Tibial artery (tissue), 4 donors: ENCODE results near the gene VTI1B.

Source experiments
- DNase-seq, 2 donors: peaks; one replicate each; pipeline ENCODE4 v3.0.0-alpha.2; 2019
- H3K27ac ChIP-seq, 2 donors: fragments of 200-600 bp; sonication (generic) in 1 of 2; 1 replicate in 1 of 2; 2 replicates in 1 of 2; pipeline ENCODE4 v1.5.1; 2018 to 2019; ENCODE audit warnings: mild to moderate bottlenecking in 1 of 2
- H3K27me3 ChIP-seq, 2 donors: fragments of 200-600 bp; sonication (generic) in 1 of 2; one replicate each; pipeline versions ENCODE4 v1.5.1 to v1.6.0; 2016 to 2019
- H3K36me3 ChIP-seq, 3 donors: fragments of 200-600 bp; sonication (generic) in 2 of 3; one replicate each; pipeline ENCODE4 v1.5.1; 2016 to 2019; ENCODE audit warnings: mild to moderate bottlenecking in 2 of 3
- H3K4me1 ChIP-seq, 4 donors: fragments of 200-600 bp; sonication (generic) in 2 of 4; 1 replicate in 3 of 4; 2 replicates in 1 of 4; pipeline ENCODE4 v1.5.1; 2016 to 2019
- H3K4me3 ChIP-seq, 2 donors: fragments of 200-600 bp; sonication (generic) in 1 of 2; 1 replicate in 1 of 2; 2 replicates in 1 of 2; pipeline ENCODE4 v1.5.1; 2018 to 2019; ENCODE audit warnings: mild to moderate bottlenecking in 2 of 2
- H3K9me3 ChIP-seq, 3 donors: fragments of 200-600 bp; sonication (generic) in 1 of 3; one replicate each; pipeline ENCODE4 v1.5.1; 2016 to 2019
- CTCF ChIP-seq, 2 experiments: fragments of 200-600 bp in 1 of 2; fragments of 450-650 bp in 1 of 2; IDR thresholded peaks; one replicate each; pipeline ENCODE4 v1.5.1; 2017 to 2019; ENCODE audit warnings: antibody characterized with exemption in 2 of 2, mild to moderate bottlenecking in 1 of 2, moderate library complexity in 1 of 2
- intact Hi-C: fragments of 100-400 bp; cut with DNase I; formaldehyde crosslinking; loops from one replicate; pipeline ENCODE4 v1.15.0; 2023; ENCODE audit warnings: low total_unique reads

The VTI1B gene

GRCh38 chr14:67653651-67654280 lies 20.7 kb downstream of the VTI1B start:
- intact Hi-C loops, result no loop called here
- H3K4me3 ChIP-seq, result no peak overlapping the region
- DNase-seq, result no peak
- no peak for TF ChIP-seq CTCF (IDR thresholded peaks at IDR 0.05)
- peaks cover 80 to 100% (median 90%) of the 10 kb centered on the region in 3 donors for H3K36me3 ChIP-seq
- no peaks in the 10 kb centered on the region for H3K4me1 ChIP-seq
- H3K27me3 ChIP-seq, result no peaks in the 10 kb centered on the region
- H3K9me3 ChIP-seq, result no peaks in the 10 kb centered on the region
- H3K27ac ChIP-seq, result no peak overlapping the region

GRCh38 chr14:67652189-67652588 lies 22.2 kb downstream of the VTI1B start:
- H3K9me3 ChIP-seq, result no peaks in the 10 kb centered on the region
- H3K36me3 ChIP-seq, result peaks cover 91 to 100% (median 93%) of the 10 kb centered on the region in 3 donors
- H3K4me3 ChIP-seq, result no peak overlapping the region
- no peak for TF ChIP-seq CTCF (IDR thresholded peaks at IDR 0.05)
- no peaks in the 10 kb centered on the region for H3K27me3 ChIP-seq
- intact Hi-C loops, result no loop called here
- no peak overlapping the region for H3K27ac ChIP-seq
- no peak for DNase-seq
- no peaks in the 10 kb centered on the region for H3K4me1 ChIP-seq

- H3K9me3 ChIP-seq, result no peaks in the 10 kb centered on the region
- no peak for DNase-seq
- intact Hi-C loops, result no loop called here
- no peaks in the 10 kb centered on the region for H3K4me1 ChIP-seq
- H3K27ac ChIP-seq, result no peak overlapping the region
- no peak overlapping the region for H3K4me3 ChIP-seq
- H3K36me3 ChIP-seq, result peaks cover 80 to 100% (median 85%) of the 10 kb centered on the region in 3 donors
- no peak for TF ChIP-seq CTCF (IDR thresholded peaks at IDR 0.05)
- H3K27me3 ChIP-seq, result no peaks in the 10 kb centered on the region
Measured at GRCh38 chr14:67650694-67651093, 23.7 kb downstream of the VTI1B start.

GRCh38 chr14:67650151-67650550 lies 24.3 kb downstream of the VTI1B start:
- peaks cover 74 to 98% (median 80%) of the 10 kb centered on the region in 3 donors for H3K36me3 ChIP-seq
- H3K27ac ChIP-seq, result no peak overlapping the region
- no peak overlapping the region for H3K4me3 ChIP-seq
- H3K4me1 ChIP-seq, result no peaks in the 10 kb centered on the region
- no peak for TF ChIP-seq CTCF (IDR thresholded peaks at IDR 0.05)
- H3K9me3 ChIP-seq, result no peaks in the 10 kb centered on the region
- no peak for DNase-seq
- intact Hi-C loops, result no loop called here
- no peaks in the 10 kb centered on the region for H3K27me3 ChIP-seq

DNA sequence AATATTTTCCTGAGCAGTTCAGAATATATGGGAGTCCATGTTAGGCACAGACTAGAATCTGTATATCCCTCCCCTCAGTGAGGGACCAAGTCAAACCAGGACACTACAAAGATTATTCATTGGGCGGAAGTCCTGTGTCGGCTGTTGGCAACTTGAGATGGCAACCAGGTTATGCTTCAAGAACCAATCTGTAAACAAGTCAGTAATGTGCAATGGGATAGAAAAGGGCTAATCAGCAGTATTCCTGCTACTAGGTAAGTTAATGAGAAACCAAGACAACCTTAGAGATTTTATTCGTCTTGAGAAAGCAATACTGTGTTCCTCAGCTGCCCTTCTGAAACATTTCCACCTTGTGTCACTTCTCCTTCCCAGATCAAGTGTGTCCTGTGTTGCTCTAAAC lies 28.3 kb downstream of the VTI1B start:
- no peak for DNase-seq
- no peak overlapping the region for H3K4me3 ChIP-seq
- no peaks in the 10 kb centered on the region for H3K9me3 ChIP-seq
- peaks cover 36 to 57% (median 45%) of the 10 kb centered on the region in 3 donors for H3K36me3 ChIP-seq
- TF ChIP-seq CTCF (IDR thresholded peaks at IDR 0.05), result no peak
- intact Hi-C loops, result no loop called here
- H3K27ac ChIP-seq, result no peak overlapping the region
- H3K4me1 ChIP-seq, result no peaks in the 10 kb centered on the region
- H3K27me3 ChIP-seq, result no peaks in the 10 kb centered on the region

- intact Hi-C loops, result no loop called here
- Histone ChIP-seq H3K4me3 (no peak overlapping the region), H3K27ac (no peak overlapping the region), H3K36me3 (peaks cover 29 to 50% (median 38%) of the 10 kb centered on the region in 3 donors), H3K27me3 (no peaks in the 10 kb centered on the region), H3K4me1 (no peaks in the 10 kb centered on the region), H3K9me3 (no peaks in the 10 kb centered on the region)
- no peak for DNase-seq
- TF ChIP-seq CTCF (IDR thresholded peaks at IDR 0.05), result no peak
Measured at GRCh38 chr14:67645414-67645813, 29.0 kb downstream of the VTI1B start.
